HFF-Myc (cell line): ENCODE results near the gene RNF214.
"Not testable (repeated sequence)": the region's sequence is repeated elsewhere in the genome, so short reads cannot be mapped to it uniquely, and the experiment has no call there.

Experiments used
- DNase-seq: peaks from one replicate; pipeline ENCODE4 v3.0.0-alpha.2; 2011; ENCODE audit warnings: low read depth; ENCODE audit errors: extremely low read depth
- H3K4me3 ChIP-seq: replicated peaks from 2 replicates; pipeline ENCODE4 v1.5.1; 2011; ENCODE audit warnings: low read depth, mild to moderate bottlenecking, control low read depth, low read length
- CTCF ChIP-seq: IDR thresholded peaks from 2 replicates; pipeline ENCODE4 v1.5.1; 2012; ENCODE audit warnings: mild to moderate bottlenecking, low read depth, low read length, control low read depth; ENCODE audit errors: missing control alignments

Gene RNF214

GRCh38 chr11:117265745-117266144, 33.3 kb downstream of the RNF214 start:
- DNase-seq, result no peak
- H3K4me3 ChIP-seq, result no peak overlapping the region
- no peak for TF ChIP-seq CTCF

- no peak overlapping the region for H3K4me3 ChIP-seq
- DNase-seq, result no peak
- no peak for TF ChIP-seq CTCF
Observed at GRCh38 chr11:117269856-117270255, 37.4 kb downstream of the RNF214 start.

- no peak for DNase-seq
- no peak overlapping the region for H3K4me3 ChIP-seq
- TF ChIP-seq CTCF, result no peak
Observed at GRCh38 chr11:117271208-117271607, 38.7 kb downstream of the RNF214 start.

- H3K4me3 ChIP-seq, DNase-seq: not testable (repeated sequence)
Observed at GRCh38 chr11:117272175-117272574, 39.7 kb downstream of the RNF214 start.

GRCh38 chr11:117273550-117274289, 41.2 kb downstream of the RNF214 start:
- no peak overlapping the region for H3K4me3 ChIP-seq
- no peak for TF ChIP-seq CTCF
- DNase-seq, result peak; percentile 44

GRCh38 chr11:117278347-117278746, 45.9 kb downstream of the RNF214 start:
- no peak for DNase-seq
- no peak overlapping the region for H3K4me3 ChIP-seq
- no peak for TF ChIP-seq CTCF

GRCh38 chr11:117279711-117280376, 47.4 kb downstream of the RNF214 start:
- TF ChIP-seq CTCF, result no peak
- no peak for DNase-seq
- H3K4me3 ChIP-seq, result no peak overlapping the region
